Measurements from ENCODE around the gene FAM171A1. TPM values are rescaled to one million over a fixed set of nuclear protein-coding genes. Genes with fewer than 3 reads are reported as not detected.
A peak's percentile ranks its signal among the peaks of the same experiment; 100 is the strongest.

Gene FAM171A1
- total RNA-seq, 3 donors from 2014 or later: 7.6 to 11.7 (median 9.5) TPM

DNA sequence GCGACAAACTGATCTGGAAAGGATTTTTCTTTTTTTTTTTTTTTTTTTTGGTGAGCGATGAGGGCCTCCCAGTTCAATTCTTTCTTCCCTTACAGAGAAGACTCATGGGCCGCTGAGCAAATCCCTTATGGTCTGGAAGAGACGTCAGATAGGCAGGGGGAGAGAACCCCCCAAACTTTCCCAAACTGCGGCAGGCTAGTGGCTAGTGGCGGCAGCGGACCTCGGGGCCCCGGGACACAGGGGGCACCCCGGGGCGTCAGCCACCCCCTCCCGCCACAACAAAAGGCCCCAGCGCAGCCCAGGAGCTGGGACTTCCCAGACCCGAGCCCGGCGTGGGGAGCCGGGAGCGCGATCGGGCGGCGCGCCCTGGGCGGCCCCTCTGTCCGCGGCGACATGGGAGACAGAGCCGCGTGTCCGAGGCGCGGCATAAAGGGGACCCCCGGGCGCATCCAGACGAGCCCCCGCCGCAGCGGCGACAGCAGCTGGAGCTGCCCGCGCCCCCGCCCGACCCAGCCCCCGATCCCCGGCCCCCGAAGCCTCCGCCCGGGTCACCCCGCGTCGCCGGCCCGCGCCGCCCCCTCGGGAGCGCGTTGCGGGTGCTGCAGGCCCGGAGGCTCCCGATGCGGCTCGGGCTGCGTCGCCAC lies 755 bp downstream of the FAM171A1 start:
- H3K36me3 ChIP-seq: no peaks in the 10 kb centered on the region
- H3K27me3 ChIP-seq: no peaks in the 10 kb centered on the region
- TF ChIP-seq POLR2AphosphoS5 (IDR thresholded peaks at IDR 0.05) (no peak), POLR2A (IDR thresholded peaks at IDR 0.05) (no peak)
- TF ChIP-seq, protein P1, sequence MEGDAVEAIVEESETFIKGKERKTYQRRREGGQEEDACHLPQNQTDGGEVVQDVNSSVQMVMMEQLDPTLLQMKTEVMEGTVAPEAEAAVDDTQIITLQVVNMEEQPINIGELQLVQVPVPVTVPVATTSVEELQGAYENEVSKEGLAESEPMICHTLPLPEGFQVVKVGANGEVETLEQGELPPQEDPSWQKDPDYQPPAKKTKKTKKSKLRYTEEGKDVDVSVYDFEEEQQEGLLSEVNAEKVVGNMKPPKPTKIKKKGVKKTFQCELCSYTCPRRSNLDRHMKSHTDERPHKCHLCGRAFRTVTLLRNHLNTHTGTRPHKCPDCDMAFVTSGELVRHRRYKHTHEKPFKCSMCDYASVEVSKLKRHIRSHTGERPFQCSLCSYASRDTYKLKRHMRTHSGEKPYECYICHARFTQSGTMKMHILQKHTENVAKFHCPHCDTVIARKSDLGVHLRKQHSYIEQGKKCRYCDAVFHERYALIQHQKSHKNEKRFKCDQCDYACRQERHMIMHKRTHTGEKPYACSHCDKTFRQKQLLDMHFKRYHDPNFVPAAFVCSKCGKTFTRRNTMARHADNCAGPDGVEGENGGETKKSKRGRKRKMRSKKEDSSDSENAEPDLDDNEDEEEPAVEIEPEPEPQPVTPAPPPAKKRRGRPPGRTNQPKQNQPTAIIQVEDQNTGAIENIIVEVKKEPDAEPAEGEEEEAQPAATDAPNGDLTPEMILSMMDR (IDR thresholded peaks at IDR 0.05): no peak
- no peaks in the 10 kb centered on the region for H3K4me1 ChIP-seq
- peak overlapping the region; percentile 65 to 91 (median 72) for H3K4me3 ChIP-seq
- DNase-seq (ENCODE audit: low spot score in 2 of 2): no peak
- no peaks in the 10 kb centered on the region for H3K9me3 ChIP-seq
- intact Hi-C loops (cut with DNase I; ENCODE audit: low total_unique reads): no loop called here
- peak overlapping the region; percentile 48 to 64 for H3K27ac ChIP-seq

DNA sequence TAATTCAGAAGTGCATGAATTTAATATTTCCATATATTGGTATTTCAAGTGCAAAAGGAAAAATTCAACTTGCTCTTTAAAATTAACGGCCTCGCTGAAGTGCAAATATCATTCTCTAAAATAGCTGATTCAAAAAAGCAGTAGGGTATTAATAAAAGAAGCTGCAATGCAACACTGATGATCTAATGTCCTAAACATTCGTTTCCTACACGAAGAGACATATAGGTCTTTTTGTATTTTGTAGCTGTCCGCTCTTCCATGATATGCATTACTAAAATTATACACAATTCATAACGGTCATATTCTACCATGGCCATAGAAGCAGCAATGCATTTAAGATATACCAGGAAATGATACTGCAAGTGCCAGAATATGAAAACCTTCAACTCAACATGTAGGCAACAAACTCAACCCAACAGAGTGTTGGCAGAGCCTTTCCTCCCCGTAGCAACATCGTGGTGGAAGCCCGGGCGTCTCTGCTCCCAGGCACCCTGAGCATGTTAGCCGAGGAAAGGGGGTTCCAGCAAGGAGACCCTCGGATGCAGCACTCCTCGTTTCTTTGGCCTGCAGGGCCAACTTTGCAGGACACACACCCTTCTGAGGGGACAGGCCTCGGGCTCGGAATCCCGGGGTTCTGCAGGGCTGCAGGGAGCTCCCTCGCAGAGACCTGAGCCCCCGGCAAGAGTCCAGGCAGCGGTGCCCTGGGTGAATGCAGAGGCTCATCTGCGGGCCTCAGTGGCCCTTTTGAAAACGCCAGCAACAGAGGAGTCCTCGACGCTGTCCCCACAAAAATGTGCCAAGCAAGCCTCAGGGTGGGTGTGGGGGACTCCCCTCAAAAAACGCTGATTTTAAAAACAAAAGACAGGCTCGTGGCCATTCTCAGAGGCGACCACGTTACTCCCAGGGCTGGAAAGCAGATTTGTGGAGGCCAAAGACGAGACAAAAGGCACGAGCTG lies 1.6 kb downstream of the FAM171A1 start:
- Histone ChIP-seq H3K9me3 (no peaks in the 10 kb centered on the region), H3K36me3 (no peaks in the 10 kb centered on the region), H3K4me3 (peak overlapping the region; percentile 65 to 91 (median 72)), H3K27me3 (no peaks in the 10 kb centered on the region), H3K4me1 (no peaks in the 10 kb centered on the region), H3K27ac (no peak overlapping the region)
- no peak for DNase-seq (ENCODE audit: low spot score in 2 of 2)
- TF ChIP-seq POLR2A (IDR thresholded peaks at IDR 0.05) (no peak), POLR2AphosphoS5 (IDR thresholded peaks at IDR 0.05) (no peak)
- TF ChIP-seq, protein P1 (IDR thresholded peaks at IDR 0.05): no peak
- intact Hi-C loops (cut with DNase I; ENCODE audit: low total_unique reads): no loop called here

DNA sequence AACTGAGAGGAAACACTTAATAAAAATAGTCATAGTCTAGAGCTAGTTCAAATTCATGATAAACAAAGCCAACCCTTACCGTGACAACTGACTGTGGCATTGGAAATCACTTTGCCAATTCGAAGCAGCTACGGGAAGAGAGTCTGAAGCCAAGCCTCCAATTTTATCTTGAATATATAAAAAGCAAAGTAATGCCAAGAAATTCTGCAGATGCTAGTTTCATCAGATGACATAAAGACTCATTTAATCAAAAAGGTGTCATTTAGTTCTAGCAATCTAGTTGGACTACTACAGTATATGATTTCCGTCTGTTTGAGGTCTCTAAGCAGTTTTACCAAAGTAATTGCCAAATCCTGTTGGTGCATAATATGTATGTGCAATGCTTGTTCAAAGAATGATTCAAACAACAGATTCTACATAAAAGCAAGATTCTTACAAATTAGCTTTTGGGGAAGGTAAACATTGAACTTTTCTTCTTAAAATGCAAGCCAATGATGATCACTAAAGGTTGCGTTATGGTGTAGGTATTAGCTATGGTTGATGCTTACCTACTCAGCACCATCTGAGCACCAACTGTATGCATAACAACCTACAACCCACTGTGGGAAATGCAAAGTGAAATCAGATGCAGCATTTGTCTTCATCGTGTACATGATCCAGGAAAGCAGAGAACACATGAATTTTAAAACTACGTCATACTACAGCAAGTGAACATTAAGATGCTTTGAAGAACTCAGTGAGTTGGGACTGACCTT lies 2.8 kb downstream of the FAM171A1 start:
- H3K36me3 ChIP-seq: no peaks in the 10 kb centered on the region
- no peak overlapping the region for H3K27ac ChIP-seq
- H3K4me3 ChIP-seq: no peak overlapping the region
- H3K9me3 ChIP-seq: no peaks in the 10 kb centered on the region
- intact Hi-C loops (cut with DNase I; ENCODE audit: low total_unique reads): no loop called here
- H3K27me3 ChIP-seq: no peaks in the 10 kb centered on the region
- TF ChIP-seq, protein P1 (IDR thresholded peaks at IDR 0.05): no peak
- no peak for TF ChIP-seq POLR2A (IDR thresholded peaks at IDR 0.05)
- H3K4me1 ChIP-seq: no peaks in the 10 kb centered on the region
- no peak for DNase-seq (ENCODE audit: low spot score in 2 of 2)

DNA sequence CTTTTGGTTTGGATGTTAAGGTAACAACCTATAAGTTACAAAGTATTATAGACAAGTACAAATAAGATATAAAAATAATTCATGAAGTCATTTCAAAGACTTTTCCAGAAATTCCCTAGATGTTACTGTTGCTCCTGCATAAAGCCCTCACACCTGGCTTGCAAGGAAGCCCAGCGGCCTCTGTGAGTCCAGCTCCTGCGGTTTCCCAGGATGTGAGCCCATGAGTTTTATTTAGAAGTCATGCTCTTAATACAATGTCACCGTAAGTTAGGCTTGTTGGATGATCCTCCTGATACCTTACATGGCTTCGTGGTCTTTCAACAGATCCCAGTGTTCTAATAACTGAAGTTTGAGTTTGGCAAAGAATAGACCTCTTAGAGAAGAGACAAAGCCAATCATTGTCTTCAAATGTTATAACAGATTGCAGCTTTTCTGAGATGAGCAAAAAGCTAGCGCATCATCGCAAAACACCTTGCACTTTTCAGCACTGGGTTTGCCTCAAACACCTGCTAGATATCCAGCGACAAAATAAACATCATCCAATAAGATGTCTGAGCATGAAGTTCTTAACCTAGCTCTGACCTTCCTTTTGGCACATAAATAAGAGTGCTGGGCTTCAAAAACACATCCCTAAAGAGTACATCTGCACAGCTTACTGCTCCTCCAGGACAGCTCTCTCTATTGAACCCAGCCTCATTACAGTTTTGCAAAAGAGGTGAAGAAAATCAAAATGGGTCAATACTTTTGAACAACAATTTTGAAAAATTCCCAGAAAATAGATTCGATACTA lies 3.6 kb downstream of the FAM171A1 start:
- intact Hi-C loops (cut with DNase I; ENCODE audit: low total_unique reads): no loop called here
- H3K9me3 ChIP-seq: no peaks in the 10 kb centered on the region
- no peak for DNase-seq (ENCODE audit: low spot score in 2 of 2)
- H3K27ac ChIP-seq: no peak overlapping the region
- TF ChIP-seq, protein P1 (IDR thresholded peaks at IDR 0.05): no peak
- TF ChIP-seq POLR2A (IDR thresholded peaks at IDR 0.05): no peak
- no peak for TF ChIP-seq POLR2AphosphoS5 (IDR thresholded peaks at IDR 0.05)
- H3K4me3 ChIP-seq: no peak overlapping the region
- no peaks in the 10 kb centered on the region for H3K27me3 ChIP-seq
- H3K36me3 ChIP-seq: no peaks in the 10 kb centered on the region
- no peaks in the 10 kb centered on the region for H3K4me1 ChIP-seq
